Left cardiac atrium (tissue), 4 donors: ENCODE results near the gene LPAR2. TPM values are rescaled to one million over a fixed set of nuclear protein-coding genes. Genes with fewer than 3 reads are reported as not detected.
A peak's percentile ranks its signal among the peaks of the same experiment; 100 is the strongest.
"Not testable (repeated sequence)": the region's sequence is repeated elsewhere in the genome, so short reads cannot be mapped to it uniquely, and the experiment has no call there.

ENCODE experiments used
- ATAC-seq, 2 donors: fragments of 200-7000 bp; cut with Tn5 transposase; one replicate each; pipeline ENCODE4 v1.9.1; 2020; ENCODE audit warnings: mild to moderate bottlenecking in 2 of 2, moderate library complexity in 2 of 2
- DNase-seq: peaks from one replicate; pipeline ENCODE4 v3.0.0-alpha.2; 2020
- intact Hi-C, 2 donors: fragments of 100-400 bp; cut with DNase I; formaldehyde crosslinking; loops; one replicate each; pipeline versions ENCODE4 v1.14.1 to v1.15.1; 2022 to 2023
- total RNA-seq, 2 donors: library from RNA; stranded (reverse); fragmentation: NEBNext Ultra II Directional; extraction: Animal tissue kit (Norgen Biotek cat#: 25700); gene quantifications; one replicate each; pipeline ENCODE4 v1.2.1, GENCODE V29; 2021
- donor health status: DM: no; HTN: yes; CAD: no.
- donor health status: DM: no; HTN: yes; CAD: no; lungs with severe emphysema.
- donor health status: DM: yes; HTN: yes; CAD: no.
- donor health status: Dilated cardiomyopathy.

LPAR2 gene
- total RNA-seq, 2 donors from 2014 or later, result 0.47 to 2.6 TPM

DNA sequence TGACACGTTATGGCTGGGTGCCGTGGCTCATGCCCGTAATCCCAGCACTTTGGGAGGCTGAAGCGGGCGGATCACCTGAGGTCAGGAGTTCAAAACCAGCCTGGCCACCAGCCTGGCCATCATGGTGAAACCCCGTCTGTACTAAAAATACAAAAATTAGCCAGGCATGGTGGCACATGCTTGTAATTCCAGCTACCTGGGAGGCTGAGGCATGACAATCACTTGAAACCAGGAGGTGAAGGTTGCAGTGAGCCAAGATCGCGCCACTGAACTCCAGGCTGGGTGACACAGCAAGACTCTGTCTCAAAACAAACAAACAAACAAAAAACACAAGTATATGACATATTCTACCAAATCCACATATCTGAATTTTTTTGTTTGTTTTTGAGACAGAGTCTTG is 21.3 kb downstream of the LPAR2 start:
- DNase-seq, ATAC-seq, intact Hi-C loops: not testable (repeated sequence)

DNA sequence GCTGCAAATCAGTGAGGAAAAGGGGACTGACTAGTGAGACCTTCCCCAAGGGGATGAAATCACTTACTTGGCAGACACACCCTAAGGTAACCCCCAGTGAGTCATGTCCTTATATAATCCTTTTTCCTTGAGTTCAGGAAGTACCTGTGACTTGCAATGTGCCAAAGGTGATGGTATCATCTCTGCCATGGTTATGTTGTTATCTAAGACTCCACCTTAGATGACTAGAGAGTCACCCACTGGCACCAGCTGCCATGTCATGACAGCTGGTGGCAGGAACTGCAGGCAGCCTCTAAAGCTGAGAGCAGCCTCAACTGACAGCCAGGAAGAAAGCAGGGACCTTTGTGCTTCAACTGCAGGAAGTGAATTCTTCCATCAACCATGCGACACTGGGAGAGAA is 22.0 kb downstream of the LPAR2 start:
- ATAC-seq, result no peak
- no peak for DNase-seq
- intact Hi-C loops, result no loop called here

- no peak for DNase-seq
- ATAC-seq, result no peak
- intact Hi-C loops, result no loop called here
These were observed 25.2 kb downstream of the LPAR2 start for GRCh38 chr19:19602713-19603324.

GRCh38 chr19:19602136-19602712 is 25.8 kb downstream of the LPAR2 start:
- DNase-seq (no peak), ATAC-seq (no peak)
- intact Hi-C loops, result no loop called here

- intact Hi-C loops, result no loop called here
- no peak for DNase-seq
- no peak for ATAC-seq
These were observed 27.2 kb downstream of the LPAR2 start for GRCh38 chr19:19600793-19601330.

DNA sequence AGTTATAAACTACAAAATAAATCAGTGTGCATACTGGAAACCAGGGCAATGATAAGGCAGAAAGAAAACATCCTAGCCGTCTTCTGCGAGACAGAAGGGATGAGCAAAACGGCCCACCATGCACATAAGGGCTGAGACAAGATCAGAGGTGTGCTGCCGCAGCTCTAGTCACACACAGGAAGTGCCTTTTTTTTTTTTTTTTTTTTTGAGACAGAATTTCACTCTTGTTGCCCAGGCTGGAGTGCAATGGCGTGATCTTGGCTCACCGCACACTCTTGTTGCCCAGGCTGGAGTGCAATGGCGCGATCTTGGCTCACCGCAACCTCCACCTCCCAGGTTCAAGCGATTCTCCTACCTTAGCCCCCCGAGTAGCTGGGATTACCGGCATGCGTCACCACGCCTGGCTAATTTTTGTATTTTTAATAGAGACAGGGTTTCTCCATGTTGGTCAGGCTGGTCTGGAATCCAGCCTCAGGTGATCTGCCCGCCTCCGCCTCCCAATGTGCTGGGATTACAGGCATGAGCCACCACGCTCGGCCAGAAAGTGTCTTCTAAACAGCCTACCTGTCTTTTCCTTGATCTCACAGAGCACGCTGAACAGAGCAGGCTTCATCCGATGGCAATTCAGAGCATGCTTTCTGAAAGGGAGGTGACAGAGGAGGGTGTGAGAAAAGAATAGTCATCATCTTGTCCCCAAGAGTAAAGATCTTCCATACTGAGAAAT is 29.1 kb downstream of the LPAR2 start:
- ATAC-seq, result peak in 1 of 2 donors; percentile 54
- DNase-seq, intact Hi-C loops: not testable (repeated sequence)

DNA sequence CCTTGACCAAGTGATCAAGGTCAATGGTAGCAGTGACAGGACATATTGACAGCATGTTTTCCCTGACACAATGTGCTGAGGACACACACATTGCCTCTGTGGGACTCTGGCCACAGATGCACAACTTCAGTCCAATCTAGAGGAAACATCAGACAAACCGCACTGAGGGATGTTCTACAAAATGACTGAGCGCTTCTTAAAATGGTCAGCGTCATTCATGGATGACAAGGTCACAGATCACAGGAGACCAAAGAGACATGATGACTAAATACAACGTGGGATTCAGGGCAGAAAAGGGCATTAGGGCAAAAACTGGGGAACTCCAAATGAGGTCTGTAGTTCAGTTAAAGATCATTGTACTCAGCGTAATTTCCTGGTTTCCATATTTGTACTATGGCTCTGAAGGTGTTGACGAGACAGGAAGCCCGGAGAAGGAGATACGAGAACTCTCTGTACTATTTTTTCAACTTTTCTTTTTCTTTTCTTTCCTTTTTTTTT is 30.2 kb downstream of the LPAR2 start:
- intact Hi-C loops, result no loop called here
- ATAC-seq, result no peak

GRCh38 chr19:19595171-19595701 is 32.8 kb downstream of the LPAR2 start:
- intact Hi-C loops, result no loop called here
- DNase-seq (no peak), ATAC-seq (peak in 1 of 2 donors; percentile 54)

More for the DNA sequence above, 30.2 kb downstream of the LPAR2 start:
- no peak for DNase-seq

- DNase-seq (no peak), ATAC-seq (no peak)
- intact Hi-C loops, result no loop called here
These were observed 33.6 kb downstream of the LPAR2 start for GRCh38 chr19:19594381-19594780.

DNA sequence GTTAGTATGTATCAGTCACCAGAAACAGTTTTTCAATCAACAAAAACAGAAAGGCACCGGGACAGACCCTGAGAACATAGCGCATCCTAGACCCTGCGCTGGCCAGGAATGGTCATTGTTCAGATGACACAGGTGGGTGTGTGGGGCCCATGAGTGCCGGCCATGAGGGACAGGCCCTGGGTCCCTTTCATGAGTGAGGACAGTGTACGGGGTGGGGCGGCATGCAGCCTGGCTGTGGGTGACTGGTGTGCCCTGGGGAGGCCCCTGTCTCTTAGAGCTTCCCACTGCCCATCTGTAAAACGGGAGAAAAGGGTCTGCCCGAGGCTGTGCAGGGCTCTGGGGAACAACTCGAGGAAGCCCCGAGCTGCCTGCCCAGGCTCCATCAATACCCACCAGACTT is 35.3 kb downstream of the LPAR2 start:
- no peak for ATAC-seq
- no peak for DNase-seq
- intact Hi-C loops, result no loop called here

DNA sequence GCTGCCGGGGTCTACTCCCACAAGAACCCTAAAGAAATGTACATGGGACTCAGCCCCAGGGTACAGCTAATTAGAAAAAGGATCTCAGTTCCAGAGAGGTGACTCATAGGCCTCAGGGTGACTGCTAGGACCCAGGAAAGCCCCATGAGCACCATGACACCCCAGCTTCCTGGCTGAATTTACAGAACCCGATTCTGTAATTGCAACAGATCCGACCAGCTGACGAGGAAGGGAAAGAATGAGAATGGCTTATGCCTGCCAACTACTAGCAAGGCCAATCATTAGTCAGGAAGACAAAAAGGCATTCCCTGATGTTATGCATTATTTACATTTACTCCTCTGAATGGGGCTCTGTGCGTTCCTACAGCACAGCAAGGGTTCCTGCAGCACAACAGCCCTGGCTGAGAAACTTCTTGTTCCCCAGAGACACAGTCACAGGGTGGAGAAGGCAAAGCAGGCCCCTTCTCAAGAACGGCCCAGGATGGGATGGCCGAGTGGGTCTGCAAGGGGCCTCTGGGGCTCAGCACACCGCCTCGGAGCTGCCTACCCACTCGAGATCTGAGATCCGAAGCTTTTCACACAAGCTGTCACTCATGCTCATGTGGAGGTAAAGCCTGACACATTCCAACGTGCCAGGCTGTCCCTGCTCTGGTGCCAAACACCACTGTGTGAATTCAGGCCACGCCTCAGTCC is 36.7 kb downstream of the LPAR2 start:
- DNase-seq, result no peak
- intact Hi-C loops, result no loop called here

DNA sequence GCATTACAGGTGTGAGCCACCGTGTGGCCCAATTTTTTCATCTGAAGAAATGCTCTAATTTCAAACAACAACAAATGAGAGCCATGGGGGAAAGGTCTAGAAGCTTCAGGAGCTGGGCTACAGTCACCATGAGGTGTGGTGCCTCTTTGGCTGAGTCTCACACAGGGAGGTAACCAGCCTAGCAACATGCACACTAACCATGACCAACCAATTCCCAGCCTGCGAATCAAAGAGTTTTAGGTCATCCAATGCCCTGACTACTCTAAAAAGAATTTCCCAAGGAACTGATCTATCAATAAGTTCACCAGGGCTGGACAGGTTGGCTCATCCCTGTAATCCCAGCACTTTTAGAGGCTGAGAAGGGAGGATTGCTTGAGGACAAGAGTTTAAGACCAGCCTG is 39.5 kb downstream of the LPAR2 start:
- DNase-seq (no peak), ATAC-seq (no peak)
- intact Hi-C loops, result no loop called here

More for the DNA sequence above, 36.7 kb downstream of the LPAR2 start:
- ATAC-seq, result peak; percentile 48 to 60

DNA sequence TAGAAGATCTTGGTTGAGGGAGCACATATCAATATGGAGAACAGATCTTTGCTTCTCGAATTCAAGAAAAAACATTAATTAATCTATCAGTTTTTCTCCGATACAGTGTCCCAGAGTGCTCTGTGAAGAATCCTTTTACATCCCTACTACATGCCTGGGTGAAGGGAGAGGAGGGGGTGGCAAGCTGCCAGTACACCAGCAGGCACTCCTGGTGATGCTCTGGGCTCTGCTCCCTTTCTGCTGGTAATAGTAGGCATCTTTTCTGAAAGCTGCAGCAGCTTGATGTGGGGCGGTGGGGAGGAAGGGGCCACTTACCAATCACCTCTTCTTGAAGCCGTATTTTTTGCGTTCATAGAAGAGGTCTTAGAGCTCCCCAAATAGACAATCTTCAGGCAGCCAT is 40.2 kb downstream of the LPAR2 start:
- ATAC-seq (no peak), DNase-seq (no peak)
- intact Hi-C loops, result no loop called here

- intact Hi-C loops, result no loop called here
- ATAC-seq (no peak), DNase-seq (no peak)
These were observed 43.7 kb downstream of the LPAR2 start for GRCh38 chr19:19584356-19584755.

- no peak for ATAC-seq
- no peak for DNase-seq
- intact Hi-C loops, result no loop called here
These were observed 45.5 kb downstream of the LPAR2 start for GRCh38 chr19:19582471-19582870.

GRCh38 chr19:19581391-19581790 is 46.6 kb downstream of the LPAR2 start:
- ATAC-seq, result peak; percentile 44 to 75
- DNase-seq, result no peak
- intact Hi-C loops, result no loop called here

- intact Hi-C loops, result no loop called here
- ATAC-seq, result no peak
These were observed 47.6 kb downstream of the LPAR2 start for GRCh38 chr19:19580418-19580817.

GRCh38 chr19:19579533-19580361 is 48.3 kb downstream of the LPAR2 start:
- DNase-seq, result no peak
- intact Hi-C loops, result no loop called here
- no peak for ATAC-seq

More at GRCh38 chr19:19580418-19580817, 47.6 kb downstream of the LPAR2 start:
- DNase-seq, result no peak
